UCSD-AML1 (cell line): ENCODE data around the gene KRTAP11-1.
A peak's percentile ranks its signal among the peaks of the same experiment; 100 is the strongest.

ENCODE experiments used
- DNase-seq: peaks from one replicate; lab custom pipeline; 2025; ENCODE audit not compliant: unreplicated experiment; lab: John Stamatoyannopoulos, UW

KRTAP11-1 gene

GRCh38 chr21:30881480-30881879, at the start of gene KRTAP11-1:
TSS of gene KRTAP11-1 (minus strand) at chr21:30881580. CDS start at chr21:30881524, 56 bp downstream.
- DNase-seq: no peak

GRCh38 chr21:30924146-30924700, 42.8 kb upstream of the KRTAP11-1 start:
- DNase-seq: no peak

- no peak for DNase-seq
These were observed 39.7 kb upstream of the KRTAP11-1 start for GRCh38 chr21:30921129-30921528.

GRCh38 chr21:30917557-30917956, 36.2 kb upstream of the KRTAP11-1 start:
- no peak for DNase-seq

- no peak for DNase-seq
These were observed 19.5 kb upstream of the KRTAP11-1 start for GRCh38 chr21:30900881-30901280.

GRCh38 chr21:30882866-30883597, 1.7 kb upstream of the KRTAP11-1 start:
- no peak for DNase-seq

- DNase-seq: no peak
These were observed 466 bp downstream of the KRTAP11-1 start for GRCh38 chr21:30880914-30881313.

- DNase-seq: no peak
These were observed 6.9 kb downstream of the KRTAP11-1 start for GRCh38 chr21:30874526-30874925.

- no peak for DNase-seq
These were observed 33.5 kb downstream of the KRTAP11-1 start for GRCh38 chr21:30847627-30848500.

GRCh38 chr21:30842990-30843389, 38.4 kb downstream of the KRTAP11-1 start:
- no peak for DNase-seq

- DNase-seq: peak; percentile 13
These were observed 42.1 kb downstream of the KRTAP11-1 start for GRCh38 chr21:30839304-30839703.

GRCh38 chr21:30838536-30838935, 42.8 kb downstream of the KRTAP11-1 start:
- no peak for DNase-seq

- DNase-seq: no peak
These were observed 50.1 kb downstream of the KRTAP11-1 start for GRCh38 chr21:30831194-30831765.
